ENCODE measurements around the gene ZGPAT.

DNA sequence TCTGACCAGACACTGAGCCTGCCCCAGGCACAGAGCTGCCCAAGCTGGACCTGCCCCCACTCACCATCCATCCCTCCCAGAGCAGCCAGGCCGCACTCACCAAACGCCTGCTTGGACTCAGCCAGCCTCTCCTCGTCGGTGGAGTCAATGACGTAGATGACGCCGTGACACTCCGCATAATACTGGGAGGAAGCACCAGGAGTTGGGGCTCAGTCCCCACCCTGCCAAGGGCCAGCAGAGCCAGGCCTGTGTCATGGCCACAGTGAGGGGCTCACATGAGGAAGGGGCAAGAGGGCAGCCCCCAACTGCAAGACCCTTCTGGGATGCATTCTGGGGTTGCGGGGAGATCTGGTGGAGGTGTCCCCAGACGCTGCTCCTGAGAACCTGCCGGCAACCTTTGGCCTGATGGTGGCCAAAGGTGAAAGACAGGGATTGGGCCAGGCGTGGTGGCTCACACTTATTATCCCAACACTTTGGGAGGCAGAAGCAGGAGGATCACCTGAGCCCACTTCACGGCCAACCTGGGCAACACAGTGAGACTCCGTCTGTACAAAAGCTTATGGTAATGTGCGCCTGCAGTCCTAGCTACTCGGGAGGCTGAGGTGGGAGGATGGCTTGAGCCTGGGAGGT is 5.7 kb upstream of the ZGPAT start:
- TF ChIP-seq EP300 (IDR thresholded peaks at IDR 0.05): no peak
- TF ChIP-seq POLR2A (IDR thresholded peaks at IDR 0.05; ENCODE audit: low read depth): no peak
